OCI-LY7 (cell line): ENCODE measurements around the gene STK33. TPM values are rescaled to one million over a fixed set of nuclear protein-coding genes. Genes with fewer than 3 reads are reported as not detected.

Source experiments
- BruUV-seq: library from RNA; stranded (reverse); fragments of 400-500 nt; replicated peaks from 2 replicates; lab custom pipeline; 2021; lab: Mats Ljungman, UMichigan
- CTCF ChIA-PET: fragments of 300-600 bp; sonication (Branson Sonifier 250); formaldehyde crosslinking; loops from one replicate; lab custom pipeline; 2022; ENCODE audit warnings: antibody characterized with exemption; ENCODE audit not compliant: unreplicated experiment; lab: Charles Lee
- POLR2A ChIA-PET: fragments of 300-600 bp; sonication (Branson Sonifier 250); formaldehyde crosslinking; loops from one replicate; lab custom pipeline; 2022; ENCODE audit warnings: antibody characterized with exemption; lab: Charles Lee
- DNase-seq: peaks from one replicate; pipeline ENCODE4 v3.0.0-alpha.2; 2015; ENCODE audit warnings: low spot score
- H2AFZ ChIP-seq: fragments of 200-600 bp; sonication (generic), shearing (Covaris generic); 2 replicates; pipeline ENCODE4 v1.6.1; 2014; ENCODE audit warnings: mild to moderate bottlenecking, antibody characterized with exemption, low read length, moderate library complexity
- H3K27ac ChIP-seq: fragments of 200-600 bp; sonication (generic); 2 replicates; pipeline ENCODE4 v1.5.1; 2014; ENCODE audit warnings: mixed run types, low read depth, mild to moderate bottlenecking, moderate library complexity, low read length, inconsistent platforms; ENCODE audit not compliant: poor library complexity, severe bottlenecking
- H3K36me3 ChIP-seq: fragments of 200-600 bp; sonication (generic); 2 replicates; pipeline ENCODE4 v1.6.1; 2014; ENCODE audit warnings: mild to moderate bottlenecking, antibody characterized with exemption, low read length, moderate library complexity, mixed read lengths; ENCODE audit not compliant: insufficient read depth
- H3K4me1 ChIP-seq: fragments of 200-600 bp; sonication (generic); 2 replicates; pipeline ENCODE4 v1.5.1; 2014; ENCODE audit warnings: mild to moderate bottlenecking, low read length; ENCODE audit not compliant: insufficient read depth, poor library complexity, severe bottlenecking
- H3K4me2 ChIP-seq: fragments of 200-600 bp; sonication (generic); 2 replicates; pipeline ENCODE4 v1.6.1; 2014; ENCODE audit warnings: mild to moderate bottlenecking, low read length
- H3K4me3 ChIP-seq: fragments of 200-600 bp; sonication (generic); 2 replicates; pipeline ENCODE4 v1.5.1; 2014; ENCODE audit warnings: mild to moderate bottlenecking, low read depth, low read length; ENCODE audit not compliant: poor library complexity, severe bottlenecking
- H3K79me2 ChIP-seq: fragments of 200-600 bp; sonication (generic); 2 replicates; pipeline ENCODE4 v1.6.1; 2016; ENCODE audit warnings: low read depth, mild to moderate bottlenecking, low read length, moderate library complexity, mixed read lengths; ENCODE audit not compliant: insufficient read depth
- H3K9me2 ChIP-seq: fragments of 200-600 bp; sonication (generic); 2 replicates; pipeline ENCODE4 v1.6.1; 2016; ENCODE audit warnings: mild to moderate bottlenecking, low read length, mixed read lengths; ENCODE audit not compliant: insufficient read depth
- H3K9me3 ChIP-seq: fragments of 200-600 bp; sonication (generic); 2 replicates; pipeline ENCODE4 v1.6.1; 2014; ENCODE audit warnings: mild to moderate bottlenecking, mixed run types, low read length, mixed read lengths
- H4K20me1 ChIP-seq: fragments of 200-600 bp; sonication (generic); 2 replicates; pipeline ENCODE4 v1.6.1; 2014; ENCODE audit warnings: mild to moderate bottlenecking, antibody characterized with exemption, low read length, moderate library complexity, mixed read lengths; ENCODE audit not compliant: insufficient read depth
- CTCF ChIP-seq: fragments of 200-600 bp; sonication (generic); conservative IDR thresholded peaks from 2 replicates; pipeline ENCODE4 v1.5.1; 2014; ENCODE audit warnings: mild to moderate bottlenecking, antibody characterized with exemption, low read length, moderate library complexity, mixed read lengths
- EZH2phosphoT487 ChIP-seq: fragments of 200-600 bp; sonication (generic); IDR thresholded peaks from 2 replicates; pipeline ENCODE4 v1.6.1; 2018; ENCODE audit warnings: low read depth, borderline replicate concordance, mild to moderate bottlenecking, mixed run types, antibody characterized with exemption, low read length, moderate library complexity, mixed read lengths
- intact Hi-C: fragments of 100-400 bp; cut with micrococcal nuclease; formaldehyde crosslinking; loops from one replicate; pipeline ENCODE4 v1.10.0; 2022; ENCODE audit not compliant: unreplicated experiment
- total RNA-seq, 2 experiments: library from RNA; depleted of rRNA in 1 of 2; stranded (reverse); fragments of >200 nt in 1 of 2; shearing (Covaris generic) in 1 of 2; gene quantifications; 2 replicates each; pipeline ENCODE4 v1.2.3, GENCODE V29; 2014 to 2022

The STK33 gene
- total RNA-seq, 2 experiments from 2014 or later, result 0.73 TPM; not detected in 1

- ChIA-PET POLR2A (no interaction called here), CTCF (no interaction called here)
- no peak overlapping the region for H2AFZ ChIP-seq
- no peaks in the 10 kb centered on the region for H3K36me3 ChIP-seq
- no peaks in the 10 kb centered on the region for H3K9me2 ChIP-seq
- intact Hi-C loops, result no loop called here
- no peak overlapping the region for H3K4me3 ChIP-seq
- no peaks in the 10 kb centered on the region for H3K79me2 ChIP-seq
- no peak for DNase-seq
- H3K27ac ChIP-seq, result no peak overlapping the region
- no peaks in the 10 kb centered on the region for H3K9me3 ChIP-seq
- H3K4me2 ChIP-seq, result no peak overlapping the region
- no peaks in the 10 kb centered on the region for H4K20me1 ChIP-seq
- no peak for TF ChIP-seq EZH2phosphoT487
- TF ChIP-seq CTCF, result no peak
- no TSS peak for BruUV-seq
- H3K4me1 ChIP-seq, result no peaks in the 10 kb centered on the region
Observed at GRCh38 chr11:8381343-8381742, 212.7 kb downstream of the STK33 start.

GRCh38 chr11:8375932-8376331, 218.1 kb downstream of the STK33 start:
- Histone ChIP-seq H4K20me1 (no peaks in the 10 kb centered on the region), H3K27ac (no peak overlapping the region), H3K9me3 (no peaks in the 10 kb centered on the region), H3K9me2 (no peaks in the 10 kb centered on the region), H2AFZ (no peak overlapping the region), H3K79me2 (no peaks in the 10 kb centered on the region), H3K4me2 (no peak overlapping the region), H3K4me1 (no peaks in the 10 kb centered on the region), H3K4me3 (no peak overlapping the region), H3K36me3 (no peaks in the 10 kb centered on the region)
- DNase-seq, result no peak
- ChIA-PET CTCF (no interaction called here), POLR2A (no interaction called here)
- intact Hi-C loops, result no loop called here
- no peak for TF ChIP-seq CTCF
- TF ChIP-seq EZH2phosphoT487, result no peak
- BruUV-seq, result no TSS peak

- ChIA-PET POLR2A (no interaction called here), CTCF (no interaction called here)
- intact Hi-C loops, result no loop called here
- Histone ChIP-seq H3K4me2 (no peak overlapping the region), H2AFZ (no peak overlapping the region), H3K9me2 (no peaks in the 10 kb centered on the region), H3K79me2 (no peaks in the 10 kb centered on the region), H3K4me1 (no peaks in the 10 kb centered on the region), H3K36me3 (no peaks in the 10 kb centered on the region), H3K27ac (no peak overlapping the region), H3K9me3 (no peaks in the 10 kb centered on the region), H3K4me3 (no peak overlapping the region), H4K20me1 (no peaks in the 10 kb centered on the region)
- no TSS peak for BruUV-seq
- TF ChIP-seq EZH2phosphoT487 (no peak), CTCF (no peak)
- DNase-seq, result no peak
Observed at GRCh38 chr11:8375460-8375859, 218.6 kb downstream of the STK33 start.
